GM10266 (cell line): Measurements from ENCODE around the gene CSF1.

Experiments used
- DNase-seq: peaks from one replicate; pipeline ENCODE4 v3.0.0; 2012; ENCODE audit errors: extremely low spot score
- TF ChIP-seq, protein P1 (sequence below): IDR thresholded peaks from 2 replicates; pipeline ENCODE4 v1.5.1; 2012; ENCODE audit warnings: mild to moderate bottlenecking, low read depth; ENCODE audit not compliant: control insufficient read depth, insufficient read depth; ENCODE audit errors: missing control alignments

Gene CSF1

DNA sequence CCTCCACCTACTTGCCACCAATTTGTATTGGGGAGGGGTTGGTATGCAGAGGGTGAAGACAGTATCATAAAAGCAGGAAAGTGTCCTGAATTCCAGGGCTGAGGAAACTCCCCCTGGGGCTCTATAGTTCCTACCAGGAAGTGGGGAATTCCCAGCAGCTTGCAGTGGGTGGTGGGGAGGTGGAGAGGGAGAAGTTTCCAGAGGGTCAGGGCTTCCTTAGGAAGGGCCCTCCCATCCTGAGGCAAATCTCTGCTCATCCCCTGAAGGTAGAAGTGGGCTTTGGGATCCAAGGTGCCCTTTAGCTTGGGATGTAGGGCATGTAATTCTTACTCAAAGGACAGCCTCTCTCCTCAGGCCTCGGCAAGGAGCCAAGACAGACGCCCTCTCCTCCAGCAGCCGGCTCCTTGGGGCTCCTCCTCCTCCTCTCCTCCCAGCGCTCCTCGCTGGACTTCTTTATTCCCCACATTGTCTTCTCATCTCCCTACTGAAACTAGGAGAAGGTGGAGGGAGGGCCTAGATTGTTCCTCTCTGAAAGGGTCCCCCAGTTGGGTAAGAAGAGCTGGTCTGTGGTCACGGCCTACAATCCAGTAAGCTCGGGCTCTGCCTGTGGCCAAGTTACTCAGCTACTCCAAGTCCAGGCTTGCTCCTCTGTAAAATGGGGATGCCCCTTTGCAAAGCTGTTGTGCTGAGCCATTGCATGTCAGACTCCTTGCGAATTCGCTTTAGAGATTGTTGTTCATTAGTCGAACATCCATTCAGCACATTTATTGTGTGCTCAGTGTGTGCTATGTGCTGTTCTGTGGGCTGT lies 17.9 kb upstream of the CSF1 start:
- no peak for DNase-seq
- TF ChIP-seq, protein P1, sequence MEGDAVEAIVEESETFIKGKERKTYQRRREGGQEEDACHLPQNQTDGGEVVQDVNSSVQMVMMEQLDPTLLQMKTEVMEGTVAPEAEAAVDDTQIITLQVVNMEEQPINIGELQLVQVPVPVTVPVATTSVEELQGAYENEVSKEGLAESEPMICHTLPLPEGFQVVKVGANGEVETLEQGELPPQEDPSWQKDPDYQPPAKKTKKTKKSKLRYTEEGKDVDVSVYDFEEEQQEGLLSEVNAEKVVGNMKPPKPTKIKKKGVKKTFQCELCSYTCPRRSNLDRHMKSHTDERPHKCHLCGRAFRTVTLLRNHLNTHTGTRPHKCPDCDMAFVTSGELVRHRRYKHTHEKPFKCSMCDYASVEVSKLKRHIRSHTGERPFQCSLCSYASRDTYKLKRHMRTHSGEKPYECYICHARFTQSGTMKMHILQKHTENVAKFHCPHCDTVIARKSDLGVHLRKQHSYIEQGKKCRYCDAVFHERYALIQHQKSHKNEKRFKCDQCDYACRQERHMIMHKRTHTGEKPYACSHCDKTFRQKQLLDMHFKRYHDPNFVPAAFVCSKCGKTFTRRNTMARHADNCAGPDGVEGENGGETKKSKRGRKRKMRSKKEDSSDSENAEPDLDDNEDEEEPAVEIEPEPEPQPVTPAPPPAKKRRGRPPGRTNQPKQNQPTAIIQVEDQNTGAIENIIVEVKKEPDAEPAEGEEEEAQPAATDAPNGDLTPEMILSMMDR, result no peak

DNA sequence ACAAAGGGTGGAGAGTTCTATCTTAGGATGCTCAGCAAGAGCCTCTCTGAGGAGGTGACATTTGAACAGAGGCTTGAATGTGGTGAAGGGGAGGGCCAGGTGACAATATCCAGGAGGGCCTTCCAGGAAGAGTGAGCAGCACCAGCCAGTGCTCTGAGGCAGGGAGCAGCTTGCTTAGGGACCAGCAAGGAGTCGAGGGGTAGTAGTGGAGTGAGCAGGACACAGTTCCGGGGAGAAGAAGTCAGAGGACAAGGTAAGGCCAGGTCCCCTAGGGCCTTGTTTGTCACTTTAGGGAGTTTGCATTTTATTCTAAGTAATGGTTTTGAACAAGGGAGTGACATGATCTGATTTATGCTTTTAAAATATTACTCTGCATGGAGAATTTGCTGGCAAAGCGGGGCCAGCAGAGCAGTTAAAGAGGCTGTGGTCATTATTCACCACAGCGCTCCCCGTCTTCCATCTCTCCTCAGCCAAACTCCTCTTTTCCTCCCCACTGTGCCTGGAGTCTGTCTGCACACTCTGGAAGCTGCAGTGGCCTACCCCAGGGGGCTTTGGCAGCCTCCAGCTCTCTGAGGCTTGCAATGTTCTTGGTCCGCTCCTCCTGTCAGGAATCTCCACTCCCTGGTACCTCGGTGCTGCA lies 17.0 kb upstream of the CSF1 start:
- DNase-seq, result no peak
- TF ChIP-seq, protein P1, result no peak

DNA sequence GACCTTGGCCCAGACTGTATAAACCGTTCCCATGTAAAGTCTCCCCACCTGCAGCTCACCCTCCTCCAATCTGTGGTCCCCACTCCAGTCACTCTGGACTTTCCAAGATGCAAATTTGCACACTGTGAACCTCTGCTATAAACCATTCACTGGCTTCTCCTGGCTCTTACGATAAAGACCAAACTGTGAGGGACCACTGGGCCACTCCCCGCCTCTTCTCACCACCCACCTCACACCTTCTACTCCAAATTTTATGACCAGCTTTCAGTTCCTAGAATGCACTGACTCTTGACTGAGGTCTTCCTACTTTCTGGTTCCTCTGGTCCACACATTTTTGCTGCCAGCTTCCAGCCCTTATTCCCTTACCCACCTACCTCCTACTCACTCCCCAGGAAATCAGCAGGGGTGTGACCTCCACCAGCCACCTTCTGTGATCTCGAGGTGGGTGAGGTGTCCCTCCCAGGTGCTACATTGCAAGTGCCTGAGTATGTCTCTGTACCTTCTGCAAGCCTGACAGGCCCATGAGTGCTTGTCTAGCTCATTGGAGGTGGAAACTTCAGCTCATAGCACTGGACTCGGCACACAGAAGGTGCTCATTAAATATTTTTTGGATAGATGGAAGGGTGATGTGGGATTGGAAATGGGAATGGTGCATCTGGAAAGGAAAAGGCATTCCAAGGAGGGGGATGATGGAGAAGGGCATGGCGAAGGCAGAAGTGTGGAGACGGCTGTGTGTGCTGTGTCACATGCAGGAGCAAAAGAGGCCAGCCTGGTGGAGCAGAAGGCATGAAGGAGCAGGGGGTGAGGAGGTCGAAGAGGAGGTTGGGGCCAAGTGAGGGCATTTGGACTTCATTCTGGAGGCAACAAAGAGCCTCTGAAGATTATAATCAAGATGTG lies 15.6 kb upstream of the CSF1 start:
- TF ChIP-seq, protein P1, result no peak
- DNase-seq, result peak; percentile 38

DNA sequence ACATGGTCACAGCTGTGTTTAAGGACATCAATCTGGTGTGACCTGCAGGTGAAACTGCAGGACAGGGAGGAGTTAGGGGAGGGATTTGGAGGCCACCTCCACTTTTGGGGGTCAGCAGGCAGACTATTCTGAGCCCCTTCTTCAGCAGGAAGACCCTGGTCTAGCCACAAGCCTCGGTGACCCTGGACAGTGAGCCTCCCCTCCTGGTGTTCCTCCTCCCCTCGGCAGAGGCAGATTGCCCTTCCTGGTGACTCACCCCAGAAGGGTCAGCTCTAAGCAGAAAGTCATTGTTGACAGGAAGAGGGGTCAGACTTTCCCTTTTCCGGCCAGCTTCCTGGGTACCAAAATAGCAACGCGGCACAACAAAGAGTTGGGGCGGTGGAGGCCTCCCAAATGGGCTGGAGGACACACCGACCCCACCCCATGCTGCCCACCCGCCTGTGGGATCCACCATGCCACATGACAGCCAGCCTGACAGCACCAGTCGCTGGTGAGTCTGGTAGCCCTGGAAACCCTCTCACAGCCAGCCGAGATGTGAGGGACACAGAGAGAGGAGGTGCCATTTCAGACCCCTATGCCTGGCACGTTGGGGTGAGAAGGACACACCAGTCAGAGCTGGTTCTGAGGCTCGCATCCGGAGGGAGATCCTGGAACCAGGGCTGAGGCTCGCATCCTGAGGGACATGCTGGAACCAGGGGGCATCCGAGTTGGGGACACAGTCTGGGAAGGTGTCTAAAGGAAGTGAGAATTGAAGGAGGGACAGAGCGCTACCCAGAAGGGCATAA lies 14.7 kb upstream of the CSF1 start:
- DNase-seq, result no peak

DNA sequence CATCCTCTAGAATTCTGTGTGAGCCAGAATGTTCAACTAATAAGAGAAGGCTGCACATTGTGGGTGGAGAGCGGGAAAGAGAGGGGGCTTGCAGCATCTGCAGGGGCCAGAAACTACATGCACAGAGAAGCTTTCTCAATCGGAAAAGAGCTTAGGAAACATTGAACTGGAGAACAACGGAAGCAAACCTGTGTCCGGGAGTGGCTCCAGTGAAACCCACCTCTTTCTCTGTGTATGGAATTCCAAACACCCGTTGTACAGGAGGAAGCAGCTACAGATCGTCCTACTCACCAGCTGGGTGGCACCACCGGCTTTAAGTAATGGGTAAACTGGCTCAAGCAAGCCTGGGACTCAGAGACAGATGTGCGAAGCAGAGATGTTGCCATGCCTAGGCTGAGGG lies 14.0 kb upstream of the CSF1 start:
- DNase-seq, result no peak
- TF ChIP-seq, protein P1, result no peak

More for the DNA sequence above, 14.7 kb upstream of the CSF1 start:
- TF ChIP-seq, protein P1, result no peak

DNA sequence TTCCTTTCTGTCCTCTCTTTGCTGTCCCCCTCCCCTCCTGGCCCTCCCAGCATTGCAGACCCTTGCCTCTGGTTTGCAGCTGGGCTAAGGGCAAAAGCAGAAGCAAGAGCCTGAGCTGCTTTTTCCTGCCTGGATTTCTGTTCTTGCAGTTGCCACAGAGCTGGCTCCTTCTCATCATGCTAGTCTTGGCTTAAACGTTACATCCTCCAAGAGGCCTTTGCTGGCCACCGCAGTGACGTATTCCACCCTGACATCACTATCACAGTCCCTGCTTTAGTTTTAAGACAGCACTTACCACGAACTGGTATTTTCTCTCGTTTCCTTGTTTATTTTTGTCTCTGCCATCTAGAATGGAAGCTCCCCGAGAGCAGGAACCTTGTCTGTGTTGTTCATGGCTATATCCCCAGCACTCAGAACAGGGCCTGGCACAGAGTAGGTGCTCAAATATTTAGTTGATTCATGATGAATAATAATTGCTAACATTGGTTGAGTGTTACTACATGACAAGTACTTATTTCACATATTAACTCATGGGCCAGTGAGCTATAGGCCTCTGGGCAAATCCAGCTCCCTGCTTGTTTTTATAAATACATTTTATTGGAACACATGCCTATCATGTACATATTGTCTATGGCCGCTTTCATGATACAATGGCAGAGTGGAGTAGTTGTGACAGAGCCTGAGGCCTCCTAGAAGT lies 13.2 kb upstream of the CSF1 start:
- TF ChIP-seq, protein P1, result no peak
- no peak for DNase-seq
